Heart left ventricle (tissue), 13 donors: ENCODE results near the gene PACS1.

ENCODE experiments used
- CTCF ChIP-seq, 12 donors: fragments of 200-600 bp; sonication (generic) in 4 of 12; IDR thresholded peaks; one replicate each; pipeline versions ENCODE4 v1.5.0 to v1.8.0; 2018 to 2022; ENCODE audit warnings: antibody characterized with exemption in 12 of 12, mild to moderate bottlenecking in 5 of 12
- POLR2A ChIP-seq, 2 donors: fragments of 450-650 bp; IDR thresholded peaks; one replicate each; pipeline ENCODE4 v1.6.1; 2017; ENCODE audit warnings: antibody characterized with exemption in 2 of 2, mild to moderate bottlenecking in 2 of 2, moderate library complexity in 2 of 2
- donor health status: ischemic (EF 13 %, LVEDD 7.1; RV severe dilation, severe dysfunction).
- donor health status: DM: no; HTN: yes; CAD: no.
- donor health status: DM: no; HTN: no; CAD: no.
- donor health status: ischemic (EF 25% LVEDD 6.9; RV normal size, moderate dysfunction).
- donor health status: ischemic (EF 25% LVEDD 5.7; RV mildly dilated, moderate dysfunction).
- donor health status: ischemic (EF 35%, LVEDD 5.7; RV mildly dilated, moderate dysfunction).
- donor health status: nonischemic (EF 11% LVEDD 7.7; RV severe dilation, severe dysfunction).
- donor health status: DM: yes; HTN: yes; CAD: no.
- donor health status: PGD.
- donor health status: ischemic (EF 29% LVEDD 5.4; RV normal size, mild dysfunction).
- donor health status: nonischemic (EF 23%, LVEDD 6.1; RV moderate dilation, normal function).

DNA sequence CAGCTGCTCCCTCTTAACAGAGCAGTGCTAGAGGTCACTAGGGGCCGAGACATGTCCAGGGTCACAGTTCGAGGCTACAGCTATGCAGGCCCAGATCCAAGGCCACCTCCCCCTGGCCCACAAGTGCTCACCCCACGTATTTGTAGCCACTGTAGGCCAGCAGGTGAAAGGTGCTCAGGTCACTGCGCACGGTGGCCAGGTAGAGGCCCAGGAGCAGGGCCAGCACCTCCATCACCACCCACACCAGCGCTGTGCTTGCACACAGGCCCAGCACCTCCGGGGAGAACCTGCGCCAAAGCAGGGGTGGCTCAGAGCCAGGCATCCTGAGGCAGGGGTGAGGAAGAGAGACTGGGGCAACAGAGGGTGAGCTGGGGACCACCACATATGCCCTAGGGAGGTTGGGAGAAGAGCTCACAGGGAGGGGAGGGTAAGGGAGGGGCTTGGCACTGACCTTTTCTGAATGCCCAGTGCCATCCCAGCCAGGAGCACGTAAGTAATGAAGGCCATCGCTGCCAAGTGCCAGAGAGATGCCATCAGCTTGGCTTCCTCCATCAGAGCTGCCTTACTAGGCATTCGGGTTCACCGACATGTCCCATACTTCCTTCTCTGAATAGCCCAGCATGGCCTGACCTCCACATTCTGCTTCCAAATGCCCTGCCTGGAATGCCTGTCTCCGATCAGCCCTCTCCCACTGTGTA is 215.3 kb downstream of the PACS1 start:
- TF ChIP-seq CTCF (IDR thresholded peaks at IDR 0.05) (no peak), POLR2A (IDR thresholded peaks at IDR 0.05) (no peak)
